Renal cortical epithelial cell (primary cell): Measurements from ENCODE around the gene ZNF747. TPM values are rescaled to one million over a fixed set of nuclear protein-coding genes. Genes with fewer than 3 reads are reported as not detected.
A peak's percentile ranks its signal among the peaks of the same experiment; 100 is the strongest.

Experiments
- DNase-seq: peaks from one replicate; pipeline ENCODE4 v3.0.0-alpha.2; 2011; ENCODE audit warnings: low read depth
- total RNA-seq: library from RNA; depleted of rRNA; stranded (reverse); fragments of >200 nt; gene quantifications from 2 replicates; pipeline ENCODE4 v1.2.3, GENCODE V29; 2014

ZNF747 gene
- 7.5 and 11.7 TPM in 2 replicates for total RNA-seq

DNA sequence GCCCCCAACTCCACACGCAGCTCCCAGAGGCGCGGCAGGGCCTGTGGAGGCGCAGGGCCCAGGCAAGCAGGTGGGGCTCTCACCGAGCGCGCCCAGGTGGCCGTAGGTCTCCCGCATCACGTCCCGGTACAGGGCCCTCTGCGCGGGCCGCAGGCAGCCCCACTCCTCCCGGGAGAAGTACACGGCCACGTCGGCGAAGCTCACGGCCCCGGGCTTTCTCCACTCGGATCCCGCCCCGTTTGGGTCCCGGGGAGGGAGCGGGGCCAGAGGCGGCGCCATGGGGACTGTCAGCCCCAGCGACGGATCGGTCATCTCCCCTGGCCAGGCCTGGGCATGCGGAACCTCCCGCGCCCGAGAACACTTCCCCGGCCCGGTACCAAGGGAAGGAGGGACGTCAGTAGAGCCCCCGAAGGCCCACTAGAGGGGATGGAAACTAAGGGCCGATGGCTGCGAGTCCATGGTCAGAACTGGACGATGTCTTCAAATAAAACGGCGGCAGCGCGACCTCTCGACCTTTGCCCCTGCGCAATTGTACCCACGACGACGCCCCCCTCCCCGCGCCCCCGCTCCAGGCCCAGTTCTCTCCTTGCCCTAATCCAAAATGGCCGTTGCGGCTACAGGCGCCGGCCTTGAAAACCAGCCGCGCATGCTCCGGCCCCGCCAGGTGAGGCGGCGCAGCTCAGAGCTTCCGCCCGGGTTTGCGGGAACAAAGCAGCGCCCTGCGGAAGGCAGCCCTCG, at the start of gene ZNF747:
ZNF747 (minus strand) TSS at position 491 of the 738 bp plus-strand sequence; CDS start at position 312, 179 bp downstream.
- DNase-seq = peak; percentile 62

DNA sequence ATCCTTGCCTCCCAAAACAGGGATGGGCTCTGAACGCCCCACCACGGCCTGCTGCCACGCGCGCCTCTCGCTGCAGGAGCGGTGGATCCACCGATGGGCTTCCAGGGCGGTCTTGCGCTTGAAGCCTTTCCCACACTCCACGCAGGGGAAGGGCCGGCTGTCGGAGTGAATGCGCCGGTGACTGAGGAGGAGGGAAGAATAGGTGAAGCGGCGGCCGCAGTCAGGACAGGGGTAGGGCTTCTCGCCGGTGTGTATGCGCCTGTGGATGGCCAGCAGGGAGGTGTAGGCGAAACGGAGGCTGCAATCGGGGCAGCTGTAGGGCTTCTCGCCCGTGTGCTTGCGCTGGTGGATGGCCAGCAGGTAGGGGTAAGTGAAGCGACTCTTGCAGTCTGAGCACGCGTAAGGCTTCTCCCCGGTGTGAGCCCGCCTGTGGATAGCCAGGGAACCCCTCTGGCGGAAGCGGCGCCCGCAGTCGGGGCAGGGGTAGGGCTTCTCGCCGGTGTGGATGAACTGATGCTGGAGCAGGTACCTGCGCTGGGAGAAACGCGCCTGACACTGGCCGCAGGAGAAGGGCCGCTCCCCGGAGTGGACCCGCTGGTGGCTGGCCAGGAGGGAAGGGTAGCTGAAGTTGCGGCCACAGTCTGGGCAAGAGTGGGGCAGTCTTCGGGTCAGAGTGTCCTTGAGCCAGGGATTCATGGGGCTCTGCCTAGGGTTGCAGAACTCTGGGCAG, 48.1 kb upstream of the ZNF747 start:
- no peak for DNase-seq

DNA sequence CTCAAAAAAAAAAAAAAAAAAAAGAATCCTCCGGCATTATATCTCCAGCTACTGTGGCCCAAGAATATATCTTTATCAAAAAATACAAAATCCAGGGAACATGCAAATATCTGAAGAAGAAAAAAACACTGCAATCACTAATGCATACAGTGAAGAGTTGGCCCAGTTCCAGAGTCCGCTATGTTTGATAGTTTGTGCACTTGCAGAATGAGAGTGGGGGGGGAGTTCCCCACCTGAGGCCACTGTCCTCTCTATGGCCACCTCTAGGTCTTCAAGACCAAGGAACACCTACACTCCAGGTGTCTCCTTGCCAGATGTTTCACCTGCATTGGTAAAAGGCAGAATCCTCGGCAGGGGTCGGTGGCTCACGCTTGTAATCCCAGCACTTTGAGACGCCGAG, 46.8 kb upstream of the ZNF747 start:
- no peak for DNase-seq

DNA sequence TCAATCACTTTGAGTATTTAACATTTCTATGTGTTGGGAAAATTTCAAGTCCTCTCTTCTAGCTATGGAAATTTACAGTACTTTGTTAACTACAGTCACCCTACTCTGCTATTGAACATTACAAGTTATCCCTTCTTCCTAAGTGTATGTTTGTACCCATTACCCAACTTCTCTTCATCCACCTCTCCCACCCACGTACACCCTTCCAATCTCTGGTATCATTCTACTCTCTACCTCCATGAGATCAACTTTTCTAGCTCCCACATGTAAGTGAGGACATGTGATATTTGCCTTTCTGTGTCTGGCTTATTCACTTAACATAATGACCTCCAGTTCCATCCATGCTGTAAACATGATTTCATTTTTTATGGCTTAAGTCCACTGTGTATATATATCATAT, 40.0 kb upstream of the ZNF747 start:
- DNase-seq = no peak

DNA sequence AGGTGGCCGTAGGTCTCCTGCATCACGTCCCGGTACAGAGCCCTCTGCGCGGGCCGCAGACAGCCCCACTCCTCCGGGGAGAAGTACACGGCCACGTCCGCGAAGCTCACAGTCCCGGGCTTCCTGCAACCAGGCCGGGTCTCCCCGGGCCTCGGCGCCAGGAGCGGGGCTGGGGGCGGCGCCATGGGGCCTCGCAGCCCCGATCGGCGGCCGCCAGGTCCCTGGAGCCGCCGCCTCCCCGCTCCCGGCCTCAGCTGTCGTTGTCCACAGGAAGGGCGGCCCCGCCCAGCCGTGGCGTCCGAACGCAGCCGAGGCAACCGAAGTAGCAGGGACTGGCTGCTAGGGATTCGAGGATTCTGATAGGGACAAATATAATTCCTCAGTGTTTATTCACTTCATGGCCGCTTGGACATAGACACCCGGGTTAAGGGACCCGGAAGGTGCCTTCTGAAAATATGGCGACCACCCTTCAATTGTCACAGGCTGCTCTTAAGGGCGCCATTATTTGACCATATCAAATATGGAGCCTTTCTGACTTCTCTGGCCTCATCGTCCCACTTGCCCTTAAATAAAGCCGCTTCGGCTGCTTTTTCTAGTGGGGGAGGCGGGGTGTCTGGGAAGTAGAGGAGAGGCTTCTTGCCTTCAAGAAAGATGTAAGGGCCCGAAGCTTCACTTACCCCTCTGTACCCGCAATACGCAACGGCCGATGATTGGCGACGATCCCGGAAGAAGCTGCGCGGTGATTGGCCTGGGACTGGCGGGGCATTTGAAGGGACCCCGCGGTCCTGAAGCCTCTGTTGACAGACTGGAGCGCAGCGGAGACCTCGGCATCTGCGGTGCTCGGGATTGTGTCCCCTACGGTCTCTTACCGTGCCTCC, 37.0 kb upstream of the ZNF747 start, which contains the start of gene ZNF688:
ZNF688 (minus strand) TSS at position 270 of the 878 bp plus-strand sequence; CDS start at position 185, 85 bp downstream.
- peak; percentile 98 for DNase-seq

DNA sequence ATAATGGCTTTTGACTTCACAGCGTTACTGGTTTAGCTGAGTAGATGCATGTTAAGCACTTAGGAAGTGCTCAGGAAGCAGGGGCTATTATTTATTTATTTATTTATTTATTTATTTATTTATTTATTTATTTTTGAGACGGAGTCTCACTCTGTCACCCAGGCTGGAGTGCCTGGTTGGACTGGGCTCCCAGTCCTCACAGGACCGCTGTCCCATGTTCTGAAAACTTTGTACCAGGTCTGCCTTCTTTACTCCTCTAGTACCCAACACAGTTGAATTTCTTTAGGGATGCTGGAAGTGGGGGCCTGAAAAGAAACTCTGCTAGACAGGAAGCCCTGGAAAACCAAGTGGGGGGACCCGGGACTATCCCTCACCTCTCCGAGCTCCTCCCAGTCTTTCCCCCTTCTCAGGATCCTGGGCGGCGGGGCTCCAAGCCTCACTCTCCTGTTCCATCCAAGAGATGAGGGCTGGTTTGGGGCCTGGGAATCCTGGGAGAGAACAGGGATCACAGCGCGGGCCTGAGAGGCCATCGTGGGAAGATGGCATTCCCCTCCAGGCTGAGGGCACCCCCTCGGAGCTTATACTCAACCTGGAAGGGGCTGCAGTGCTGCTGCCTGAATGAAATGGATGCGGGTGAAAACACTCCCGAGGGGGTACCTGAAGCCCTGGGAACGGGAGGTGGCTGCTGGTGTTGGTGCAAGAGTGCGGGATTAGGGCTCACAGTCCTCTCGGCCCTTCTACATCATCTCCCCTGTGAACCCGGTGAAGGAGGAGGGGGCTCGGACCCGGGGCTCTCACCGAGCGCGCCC, 36.2 kb upstream of the ZNF747 start:
- DNase-seq = peak; percentile 30

DNA sequence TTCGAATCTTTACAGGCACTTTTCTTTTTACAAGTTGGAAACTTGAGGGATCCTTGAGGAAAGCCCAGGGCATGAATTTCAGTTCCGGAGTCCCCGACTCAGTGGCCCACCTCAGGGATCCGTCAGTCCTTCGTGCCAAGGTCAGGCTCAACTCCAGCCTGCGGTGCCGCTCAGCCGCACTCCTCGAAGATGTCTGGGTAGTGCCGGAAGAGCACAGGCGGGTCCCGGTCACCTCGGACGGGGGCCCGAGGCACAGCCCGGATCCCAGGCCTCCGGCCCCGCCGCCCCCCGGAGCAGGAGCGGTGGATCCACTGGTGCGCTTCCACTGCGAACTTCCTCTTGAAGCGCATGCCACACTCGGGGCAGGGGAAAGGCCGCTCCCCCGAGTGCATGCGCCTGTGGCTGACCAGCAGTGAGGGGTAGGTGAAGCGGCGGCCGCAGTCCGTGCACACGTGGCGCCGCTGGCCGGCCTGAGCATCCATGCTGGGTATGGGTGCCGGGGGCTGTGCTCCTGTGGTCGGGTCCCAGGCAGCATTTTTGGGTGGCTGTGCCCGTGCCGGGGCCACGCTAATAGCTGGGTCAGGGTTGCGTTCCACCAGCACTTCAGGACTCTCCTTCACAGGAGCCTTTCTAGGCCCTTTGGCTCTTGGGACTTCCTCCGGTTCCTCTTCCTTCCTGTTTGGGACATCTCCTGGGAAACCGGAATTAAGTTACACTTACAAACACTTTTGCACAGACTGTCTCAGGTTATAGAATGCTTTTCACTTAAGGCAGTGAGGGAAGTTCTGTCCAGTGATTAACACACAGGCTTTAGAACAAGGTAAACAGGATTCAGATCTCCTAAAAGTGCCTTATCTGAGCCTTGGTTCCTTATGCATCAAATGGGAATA, 35.3 kb upstream of the ZNF747 start:
- no peak for DNase-seq

DNA sequence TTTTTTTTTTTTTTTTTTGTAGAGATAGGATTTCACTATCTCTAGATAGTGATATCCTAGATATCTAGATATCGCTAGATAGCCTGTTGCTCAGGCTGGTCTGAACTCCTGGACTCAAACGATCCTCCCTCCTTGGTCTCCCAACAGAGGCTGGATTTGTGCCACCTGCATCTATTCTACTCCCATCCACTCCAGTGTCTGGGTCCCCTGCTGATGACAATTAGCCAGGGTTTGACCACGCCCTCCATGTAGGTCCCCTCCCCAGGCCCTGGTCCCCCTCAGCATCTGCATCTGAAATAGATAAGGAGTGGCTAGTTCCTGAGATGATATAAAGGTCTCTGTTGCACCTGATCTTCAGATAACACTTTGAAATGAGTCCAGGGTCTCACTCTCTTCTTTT, 34.6 kb upstream of the ZNF747 start:
- no peak for DNase-seq

DNA sequence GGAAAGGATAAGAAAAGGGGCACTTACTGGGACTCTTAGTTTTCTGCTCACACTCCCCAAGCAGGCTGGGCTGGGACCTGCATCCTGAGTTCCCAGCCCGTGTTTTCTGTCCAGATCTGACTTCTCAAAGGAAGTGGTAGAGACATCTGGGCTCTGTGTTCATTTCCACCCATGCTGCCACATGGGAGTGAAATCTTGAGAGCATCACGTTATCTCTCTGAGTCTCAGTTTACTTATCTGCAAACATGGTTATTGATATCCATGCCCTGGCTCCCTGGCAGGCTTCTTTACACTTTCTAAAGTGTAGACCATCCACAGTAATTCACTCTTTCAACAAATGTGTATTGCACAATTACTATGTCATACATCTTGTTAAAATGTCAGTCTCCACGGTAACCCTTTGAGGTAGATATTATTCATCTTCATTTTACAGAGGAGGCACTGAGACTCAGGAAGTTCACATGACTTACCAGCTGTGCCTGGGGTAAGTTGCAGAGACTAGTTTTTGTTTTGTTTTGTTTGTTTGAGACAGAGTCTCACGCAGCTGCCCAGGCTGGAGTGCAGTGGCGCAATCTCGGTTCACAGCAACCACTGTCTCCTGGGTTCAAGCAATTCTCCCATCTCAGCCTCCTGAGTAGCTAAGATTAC, 33.5 kb upstream of the ZNF747 start:
- DNase-seq = peak; percentile 82

DNA sequence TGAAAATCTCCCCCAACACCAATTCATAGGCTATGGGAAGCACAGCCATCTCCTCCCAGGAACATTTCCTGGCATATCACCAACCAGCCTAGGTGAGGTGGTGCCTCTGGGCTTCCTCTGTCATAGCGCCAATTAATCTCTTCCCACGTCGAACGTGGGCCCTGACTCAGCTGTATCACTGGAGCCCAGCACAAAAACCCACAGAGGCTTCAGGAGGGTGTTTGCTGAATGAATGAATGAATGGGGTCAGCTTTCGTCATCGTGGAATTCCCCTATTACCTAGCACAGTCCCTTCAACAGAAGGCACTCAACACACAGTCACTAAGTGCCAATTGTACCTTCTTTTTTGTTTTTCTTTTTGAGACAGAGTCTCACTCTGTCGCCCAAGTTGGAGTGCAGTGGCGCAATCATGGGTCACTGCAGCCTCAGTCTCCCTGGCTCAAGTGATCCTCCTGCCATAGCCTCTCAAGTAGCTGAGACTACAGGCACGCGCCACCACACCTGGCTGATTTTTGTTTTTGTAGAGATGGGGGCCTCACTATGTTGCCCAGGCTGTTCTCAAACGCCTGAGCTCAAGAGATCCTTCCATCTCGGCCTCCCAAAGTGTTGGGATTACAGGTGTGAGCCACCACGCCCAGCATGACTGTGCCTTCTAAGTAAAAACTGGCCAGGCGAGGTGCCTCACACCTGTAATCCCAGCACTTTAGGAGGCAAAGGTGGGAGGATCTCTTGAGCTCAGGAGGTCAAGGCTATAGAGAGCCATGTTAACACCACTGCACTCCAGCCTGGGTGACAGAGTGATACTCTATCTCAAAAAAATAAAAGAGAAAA, 32.7 kb upstream of the ZNF747 start:
- DNase-seq = peak; percentile 69

DNA sequence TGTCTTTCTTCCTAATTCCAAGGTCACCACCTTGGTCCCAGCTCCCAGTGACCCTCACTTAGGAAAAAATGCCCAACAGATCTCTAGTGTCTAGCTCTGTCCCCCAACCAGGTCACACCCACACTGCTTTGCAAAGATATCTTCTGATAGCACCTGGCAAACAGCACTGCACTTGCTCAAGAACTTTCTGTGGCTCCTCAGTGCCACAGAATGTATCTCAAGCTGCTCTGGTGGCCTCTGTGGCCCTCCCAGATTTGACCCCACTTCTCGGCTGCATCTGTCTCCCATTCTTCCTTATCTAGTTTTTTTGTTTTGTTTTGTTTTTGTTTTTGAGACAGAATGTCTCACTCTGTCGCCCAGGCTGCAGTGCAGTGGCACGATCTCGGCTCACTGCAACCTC, 31.9 kb upstream of the ZNF747 start:
- no peak for DNase-seq

DNA sequence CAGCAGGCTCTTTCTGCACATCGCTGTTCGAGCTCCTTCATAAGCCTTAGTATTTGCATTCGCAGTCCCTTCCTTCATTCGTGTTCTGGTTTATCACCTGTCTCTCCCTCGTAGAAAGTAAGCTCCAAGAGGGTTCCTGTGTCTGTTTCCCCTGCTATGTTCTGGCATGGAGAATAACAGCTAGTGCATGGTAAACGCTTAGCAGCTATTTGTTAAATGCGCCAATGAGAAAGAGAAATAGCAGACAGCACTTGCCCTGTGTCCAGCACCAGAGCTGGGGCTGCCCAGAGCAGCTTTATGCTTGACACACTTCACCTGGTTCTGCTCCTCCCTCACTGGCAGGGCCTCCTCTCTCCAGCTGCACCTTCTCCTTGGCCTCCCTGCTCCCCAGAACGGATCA, 31.3 kb upstream of the ZNF747 start:
- no peak for DNase-seq

DNA sequence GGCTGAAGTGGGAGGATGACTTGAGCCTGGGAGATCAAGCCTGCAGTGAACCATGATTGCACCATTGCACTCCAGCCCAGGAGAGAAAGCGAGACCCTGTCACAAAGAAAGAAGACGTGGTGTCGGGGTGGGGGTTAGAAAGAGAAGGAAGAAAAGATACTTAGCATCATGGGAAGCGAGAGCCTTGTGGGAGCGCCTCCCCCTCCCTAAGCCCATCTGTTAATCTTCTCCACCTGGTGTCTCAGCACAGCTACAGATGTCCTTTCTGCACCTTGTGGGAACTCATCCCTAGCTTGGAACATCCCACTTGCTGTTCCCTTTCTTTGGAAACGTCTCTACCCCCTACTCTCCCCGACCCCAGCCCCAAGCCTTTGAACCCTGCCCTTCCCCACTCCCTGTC, 30.9 kb upstream of the ZNF747 start:
- DNase-seq = no peak

DNA sequence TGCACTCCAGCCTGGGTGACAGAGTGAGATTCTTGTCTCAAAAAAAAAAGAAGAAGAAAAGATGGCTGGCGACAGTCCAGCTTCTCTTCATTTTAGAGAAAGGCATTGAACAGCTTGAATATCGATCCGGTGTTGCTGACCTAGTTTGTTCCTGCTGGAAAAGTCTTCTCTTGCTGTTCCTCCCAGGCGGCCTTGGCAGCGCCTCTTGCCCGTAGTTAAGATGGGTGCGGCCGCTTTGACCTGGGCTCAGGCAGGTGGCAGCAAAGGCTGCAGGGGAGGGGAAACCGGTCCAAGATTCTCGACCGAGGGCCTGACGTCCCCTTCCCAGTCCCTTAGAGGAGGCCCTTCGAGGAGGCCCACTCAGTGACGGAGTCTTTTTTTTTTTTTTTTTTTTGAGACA, 27.4 kb upstream of the ZNF747 start:
- DNase-seq = no peak

DNA sequence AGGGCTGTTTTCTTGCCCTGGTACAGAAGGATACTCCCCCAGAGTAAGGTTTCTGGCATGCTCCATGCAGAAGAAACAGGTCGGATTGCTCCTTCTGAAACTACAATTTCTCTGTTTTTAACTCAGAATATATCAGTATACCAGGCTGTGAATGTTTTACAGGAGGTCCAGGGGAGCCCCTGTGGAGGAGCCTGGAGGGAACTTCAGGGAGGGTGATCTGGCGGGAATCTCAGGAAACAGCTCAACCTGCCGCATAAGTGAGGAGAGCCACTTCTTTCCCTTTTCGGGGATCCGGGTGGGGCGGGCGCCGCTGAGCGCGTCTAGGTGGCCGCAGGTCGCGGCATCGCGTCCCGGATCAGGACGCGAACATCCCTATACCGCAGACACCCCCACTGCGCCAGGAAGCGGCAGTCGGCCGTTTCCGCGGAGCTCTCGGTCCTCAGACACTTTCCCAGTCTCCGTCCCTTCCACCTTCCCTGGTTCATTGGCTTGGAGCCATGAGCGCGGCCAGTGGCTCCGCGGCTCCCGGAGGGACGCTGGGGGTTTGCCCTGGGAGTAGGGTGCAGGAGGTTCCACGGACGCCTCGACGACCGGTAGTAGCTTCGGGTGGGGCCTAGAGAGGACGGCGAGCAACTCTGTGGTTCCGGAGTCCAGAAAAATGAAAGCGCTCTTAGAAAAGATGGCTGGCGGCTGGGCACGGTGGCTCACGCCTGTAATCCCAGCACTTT, 26.6 kb upstream of the ZNF747 start:
- DNase-seq = no peak

DNA sequence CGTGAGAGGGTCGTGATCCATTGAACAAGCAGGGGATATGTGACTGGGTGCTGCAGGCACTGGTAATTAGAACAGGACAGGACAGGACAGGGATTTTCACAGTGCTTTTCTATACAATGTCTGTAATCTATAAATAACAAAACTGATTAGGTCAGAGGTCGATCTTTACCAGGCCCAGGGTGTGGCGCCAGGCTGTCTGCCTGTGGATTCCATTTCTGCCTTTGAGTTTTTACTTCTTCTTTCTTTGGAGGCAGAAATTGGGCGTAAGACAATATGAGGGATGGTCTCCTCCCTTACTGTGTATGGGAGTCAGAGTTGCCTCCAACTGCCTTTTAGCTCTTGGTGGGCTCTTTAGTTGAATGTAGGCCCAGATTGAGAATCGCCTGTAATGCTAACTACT, 25.0 kb upstream of the ZNF747 start:
- no peak for DNase-seq

DNA sequence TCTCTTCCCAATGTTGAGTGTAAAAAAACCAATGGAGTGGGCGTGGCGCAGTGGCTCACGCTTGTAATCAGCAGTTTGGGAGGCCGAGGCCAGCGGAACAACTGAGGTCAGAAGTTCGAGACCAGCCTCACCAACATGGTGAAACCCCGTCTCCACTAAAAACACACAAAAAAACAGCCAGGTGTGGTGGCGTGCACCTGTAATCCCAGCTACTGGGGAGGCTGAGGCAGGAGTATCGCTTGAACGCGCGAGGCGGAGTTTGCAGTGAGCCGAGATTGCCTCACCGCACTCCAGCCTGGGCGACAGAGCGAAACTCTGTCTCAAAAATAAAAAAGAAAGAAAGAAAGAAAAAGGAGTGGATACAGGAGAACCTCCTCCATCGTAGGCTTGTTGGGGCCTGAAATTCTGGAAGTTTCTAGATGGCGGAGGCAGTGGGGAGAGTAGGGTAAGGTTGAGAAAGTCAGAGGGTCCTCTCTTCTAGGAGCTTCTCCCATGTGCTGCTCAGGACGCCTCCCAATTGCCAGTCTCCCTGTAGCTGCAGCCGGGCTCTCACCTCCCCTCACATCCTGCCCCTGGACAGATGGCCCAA, 24.2 kb upstream of the ZNF747 start:
- DNase-seq = no peak
